Trophoblast cell (in vitro differentiated cells and primary cell): ENCODE measurements around the gene SBF2.

Source experiments
- DNase-seq, 2 donors: peaks; one replicate each; pipeline ENCODE4 v3.0.0-alpha.2; 2016
- H2AFZ ChIP-seq: 2 replicates; pipeline ENCODE4 v1.6.1; 2013; ENCODE audit warnings: low read length, moderate library complexity, mild to moderate bottlenecking; ENCODE audit not compliant: insufficient read depth, poor library complexity
- H2AK5ac ChIP-seq: 2 replicates; pipeline ENCODE4 v1.6.1; 2013; ENCODE audit warnings: mild to moderate bottlenecking, low read length
- H2BK120ac ChIP-seq: 2 replicates; pipeline ENCODE4 v1.6.1; 2013; ENCODE audit warnings: low read length, mild to moderate bottlenecking, moderate library complexity; ENCODE audit not compliant: insufficient read depth, poor library complexity
- H2BK12ac ChIP-seq: 2 replicates; pipeline ENCODE4 v1.6.1; 2013; ENCODE audit warnings: mild to moderate bottlenecking, low read length, moderate library complexity
- H2BK5ac ChIP-seq: 2 replicates; pipeline ENCODE4 v1.6.1; 2013; ENCODE audit warnings: low read length, low read depth, moderate library complexity, mild to moderate bottlenecking; ENCODE audit not compliant: poor library complexity
- H3K14ac ChIP-seq: 2 replicates; pipeline ENCODE4 v1.6.1; 2013; ENCODE audit warnings: mild to moderate bottlenecking, low read length
- H3K18ac ChIP-seq: 2 replicates; pipeline ENCODE4 v1.6.1; 2013; ENCODE audit warnings: mild to moderate bottlenecking, low read length
- H3K23ac ChIP-seq: 2 replicates; pipeline ENCODE4 v1.6.1; 2013; ENCODE audit warnings: low read length
- H3K27ac ChIP-seq: 2 replicates; pipeline ENCODE4 v1.5.1; 2013; ENCODE audit warnings: low read depth, mild to moderate bottlenecking, inconsistent platforms, low read length, moderate library complexity
- H3K27me3 ChIP-seq: 2 replicates; pipeline ENCODE4 v1.6.1; 2013; ENCODE audit warnings: inconsistent platforms, mild to moderate bottlenecking, low read length, moderate library complexity; ENCODE audit not compliant: insufficient read depth
- H3K36me3 ChIP-seq, 2 experiments: 1 replicate in 1 of 2; 2 replicates in 1 of 2; pipeline ENCODE4 v1.6.1; 2013; ENCODE audit warnings: low read length in 2 of 2, mild to moderate bottlenecking in 2 of 2, moderate library complexity in 1 of 2; ENCODE audit not compliant: insufficient read depth in 2 of 2, control insufficient read depth in 1 of 2
- H3K4ac ChIP-seq: 2 replicates; pipeline ENCODE4 v1.6.1; 2013; ENCODE audit warnings: low read depth, mild to moderate bottlenecking, low read length, moderate library complexity
- H3K4me1 ChIP-seq, 2 experiments: 1 replicate in 1 of 2; 2 replicates in 1 of 2; pipeline ENCODE4 v1.6.1; 2013; ENCODE audit warnings: low read length in 2 of 2, mild to moderate bottlenecking in 2 of 2, moderate library complexity in 1 of 2; ENCODE audit not compliant: insufficient read depth in 2 of 2, control insufficient read depth in 1 of 2
- H3K4me2 ChIP-seq: 2 replicates; pipeline ENCODE4 v1.6.1; 2013; ENCODE audit warnings: inconsistent platforms, mild to moderate bottlenecking, low read length, moderate library complexity
- H3K4me3 ChIP-seq: 2 replicates; pipeline ENCODE4 v1.5.1; 2013; ENCODE audit warnings: mild to moderate bottlenecking, low read depth, low read length, inconsistent platforms
- H3K79me1 ChIP-seq: one replicate; pipeline ENCODE4 v1.6.1; 2013; ENCODE audit warnings: low read length
- H3K79me2 ChIP-seq: 2 replicates; pipeline ENCODE4 v1.6.1; 2013; ENCODE audit warnings: low read length, mild to moderate bottlenecking; ENCODE audit not compliant: control insufficient read depth, insufficient read depth, poor library complexity
- H3K9ac ChIP-seq: 2 replicates; pipeline ENCODE4 v1.6.1; 2013; ENCODE audit warnings: mild to moderate bottlenecking, low read length
- H3K9me3 ChIP-seq: 2 replicates; pipeline ENCODE4 v1.6.1; 2013; ENCODE audit warnings: low read depth, mild to moderate bottlenecking, control low read depth, inconsistent platforms, low read length; ENCODE audit not compliant: insufficient read depth
- H4K12ac ChIP-seq: 2 replicates; pipeline ENCODE4 v1.6.1; 2013; ENCODE audit warnings: low read depth, mild to moderate bottlenecking, low read length, moderate library complexity
- H4K8ac ChIP-seq: 2 replicates; pipeline ENCODE4 v1.6.1; 2013; ENCODE audit warnings: low read depth, mild to moderate bottlenecking, low read length, moderate library complexity
- H4K91ac ChIP-seq: one replicate; pipeline ENCODE4 v1.6.1; 2013; ENCODE audit warnings: low read depth, mild to moderate bottlenecking, low read length, moderate library complexity
- WGBS: extraction: QIAGEN DNeasy Blood & Tissue Kit; methylation state at CpG from one replicate; pipeline ENCODE4 v1.1.7; 2013; ENCODE audit warnings: missing lambda C conversion rate; ENCODE audit not compliant: insufficient read length, insufficient coverage; ENCODE audit errors: extremely low coverage; 5-methylcytosine and 5-hydroxymethylcytosine counted together

SBF2 gene

DNA sequence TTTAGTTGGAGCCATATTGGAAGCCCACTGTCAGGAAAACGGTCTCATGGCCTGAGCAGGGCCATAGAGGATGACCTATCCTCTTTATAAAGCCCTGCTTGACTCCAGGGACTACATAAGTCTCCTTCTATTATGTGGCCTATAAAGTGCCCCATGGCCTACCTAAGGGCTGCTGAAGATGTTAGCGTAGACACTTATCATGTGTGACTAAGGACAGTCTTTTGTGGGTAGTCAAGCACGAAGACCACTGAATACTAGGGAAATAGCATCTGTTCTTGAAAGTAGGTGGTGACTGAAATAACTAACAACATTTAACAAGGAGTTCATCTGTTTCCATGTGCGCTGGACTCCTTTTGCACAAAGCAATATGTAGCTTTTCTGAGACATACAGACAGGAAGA lies 513.1 kb downstream of the SBF2 start:
- H3K18ac ChIP-seq = no peak overlapping the region
- no peak overlapping the region for H2AK5ac ChIP-seq
- no peak overlapping the region for H2BK12ac ChIP-seq
- no peak overlapping the region for H3K4me2 ChIP-seq
- H3K4me3 ChIP-seq = no peak overlapping the region
- H4K91ac ChIP-seq = peak overlapping the region; percentile 22
- no peak overlapping the region for H3K14ac ChIP-seq
- no peak overlapping the region for H3K9ac ChIP-seq
- H3K4ac ChIP-seq = no peak overlapping the region
- no peak overlapping the region for H4K8ac ChIP-seq
- H3K27ac ChIP-seq = no peak overlapping the region
- H3K36me3 ChIP-seq = peaks cover 5 to 19% of the 10 kb centered on the region in 2 experiments
- H2AFZ ChIP-seq = no peak overlapping the region
- H2BK120ac ChIP-seq = no peak overlapping the region
- no peak overlapping the region for H2BK5ac ChIP-seq
- peaks cover 7 to 21% of the 10 kb centered on the region in 2 experiments for H3K4me1 ChIP-seq
- peaks cover 2% of the 10 kb centered on the region for H3K79me1 ChIP-seq
- H3K9me3 ChIP-seq = no peaks in the 10 kb centered on the region
- no peak for DNase-seq
- H3K27me3 ChIP-seq = no peaks in the 10 kb centered on the region
- no peak overlapping the region for H4K12ac ChIP-seq
- H3K23ac ChIP-seq = no peak overlapping the region
- no peaks in the 10 kb centered on the region for H3K79me2 ChIP-seq
- WGBS = no CpG with 5 or more reads among the region's 4 CpGs

- Histone ChIP-seq H3K9ac (no peak overlapping the region), H3K4ac (peak overlapping the region; percentile 13), H2AK5ac (no peak overlapping the region), H4K8ac (no peak overlapping the region), H4K12ac (no peak overlapping the region), H3K18ac (no peak overlapping the region), H3K14ac (no peak overlapping the region), H2BK5ac (no peak overlapping the region), H3K79me1 (peaks cover 2% of the 10 kb centered on the region), H2BK12ac (peak overlapping the region; percentile 21), H3K4me2 (no peak overlapping the region), H3K27ac (no peak overlapping the region), H3K4me1 (peaks cover 4 to 14% of the 10 kb centered on the region in 2 experiments), H2BK120ac (peak overlapping the region; percentile 19), H3K79me2 (no peaks in the 10 kb centered on the region), H3K23ac (no peak overlapping the region), H3K36me3 (peaks cover 5 to 15% of the 10 kb centered on the region in 2 experiments), H4K91ac (no peak overlapping the region), H3K4me3 (no peak overlapping the region), H2AFZ (no peak overlapping the region), H3K9me3 (no peaks in the 10 kb centered on the region), H3K27me3 (no peaks in the 10 kb centered on the region)
- WGBS = no CpG with 5 or more reads among the region's 5 CpGs
- no peak for DNase-seq
These were observed 516.5 kb downstream of the SBF2 start for GRCh38 chr11:9777525-9777924.

GRCh38 chr11:9777066-9777465 lies 517.0 kb downstream of the SBF2 start:
- H3K18ac ChIP-seq = no peak overlapping the region
- no peak for DNase-seq
- no peak overlapping the region for H3K14ac ChIP-seq
- no peak overlapping the region for H2AK5ac ChIP-seq
- H3K9ac ChIP-seq = no peak overlapping the region
- peaks cover 2% of the 10 kb centered on the region for H3K79me1 ChIP-seq
- no peak overlapping the region for H4K8ac ChIP-seq
- H2BK5ac ChIP-seq = no peak overlapping the region
- H3K79me2 ChIP-seq = no peaks in the 10 kb centered on the region
- H4K12ac ChIP-seq = no peak overlapping the region
- H3K4me2 ChIP-seq = no peak overlapping the region
- H4K91ac ChIP-seq = no peak overlapping the region
- H3K23ac ChIP-seq = no peak overlapping the region
- H3K4me3 ChIP-seq = no peak overlapping the region
- H2BK120ac ChIP-seq = no peak overlapping the region
- no peaks in the 10 kb centered on the region for H3K27me3 ChIP-seq
- no peaks in the 10 kb centered on the region for H3K9me3 ChIP-seq
- H3K4ac ChIP-seq = no peak overlapping the region
- H2BK12ac ChIP-seq = no peak overlapping the region
- H3K27ac ChIP-seq = no peak overlapping the region
- H2AFZ ChIP-seq = no peak overlapping the region
- WGBS = no CpG with 5 or more reads among the region's 2 CpGs
- peaks cover 4 to 14% of the 10 kb centered on the region in 2 experiments for H3K4me1 ChIP-seq
- peaks cover 5 to 15% of the 10 kb centered on the region in 2 experiments for H3K36me3 ChIP-seq

GRCh38 chr11:9776203-9776602 lies 517.8 kb downstream of the SBF2 start:
- no peak overlapping the region for H4K12ac ChIP-seq
- no peak overlapping the region for H3K4ac ChIP-seq
- no peak overlapping the region for H3K18ac ChIP-seq
- peaks cover 4 to 12% of the 10 kb centered on the region in 2 experiments for H3K4me1 ChIP-seq
- no peak overlapping the region for H4K8ac ChIP-seq
- no peak overlapping the region for H3K4me3 ChIP-seq
- no peak overlapping the region for H4K91ac ChIP-seq
- H2BK12ac ChIP-seq = no peak overlapping the region
- no peak overlapping the region for H3K23ac ChIP-seq
- no peak overlapping the region for H2BK5ac ChIP-seq
- no peak overlapping the region for H3K27ac ChIP-seq
- no peak overlapping the region for H2AK5ac ChIP-seq
- no peak for DNase-seq
- no peaks in the 10 kb centered on the region for H3K27me3 ChIP-seq
- no peak overlapping the region for H3K9ac ChIP-seq
- H3K4me2 ChIP-seq = no peak overlapping the region
- WGBS = no CpG with 5 or more reads among the region's 1 CpG
- peaks cover 5 to 12% of the 10 kb centered on the region in 2 experiments for H3K36me3 ChIP-seq
- no peak overlapping the region for H2BK120ac ChIP-seq
- no peaks in the 10 kb centered on the region for H3K79me2 ChIP-seq
- H2AFZ ChIP-seq = no peak overlapping the region
- peaks cover 2% of the 10 kb centered on the region for H3K79me1 ChIP-seq
- H3K14ac ChIP-seq = no peak overlapping the region
- H3K9me3 ChIP-seq = no peaks in the 10 kb centered on the region
